Measurements from ENCODE around the gene CFAP92.

DNA sequence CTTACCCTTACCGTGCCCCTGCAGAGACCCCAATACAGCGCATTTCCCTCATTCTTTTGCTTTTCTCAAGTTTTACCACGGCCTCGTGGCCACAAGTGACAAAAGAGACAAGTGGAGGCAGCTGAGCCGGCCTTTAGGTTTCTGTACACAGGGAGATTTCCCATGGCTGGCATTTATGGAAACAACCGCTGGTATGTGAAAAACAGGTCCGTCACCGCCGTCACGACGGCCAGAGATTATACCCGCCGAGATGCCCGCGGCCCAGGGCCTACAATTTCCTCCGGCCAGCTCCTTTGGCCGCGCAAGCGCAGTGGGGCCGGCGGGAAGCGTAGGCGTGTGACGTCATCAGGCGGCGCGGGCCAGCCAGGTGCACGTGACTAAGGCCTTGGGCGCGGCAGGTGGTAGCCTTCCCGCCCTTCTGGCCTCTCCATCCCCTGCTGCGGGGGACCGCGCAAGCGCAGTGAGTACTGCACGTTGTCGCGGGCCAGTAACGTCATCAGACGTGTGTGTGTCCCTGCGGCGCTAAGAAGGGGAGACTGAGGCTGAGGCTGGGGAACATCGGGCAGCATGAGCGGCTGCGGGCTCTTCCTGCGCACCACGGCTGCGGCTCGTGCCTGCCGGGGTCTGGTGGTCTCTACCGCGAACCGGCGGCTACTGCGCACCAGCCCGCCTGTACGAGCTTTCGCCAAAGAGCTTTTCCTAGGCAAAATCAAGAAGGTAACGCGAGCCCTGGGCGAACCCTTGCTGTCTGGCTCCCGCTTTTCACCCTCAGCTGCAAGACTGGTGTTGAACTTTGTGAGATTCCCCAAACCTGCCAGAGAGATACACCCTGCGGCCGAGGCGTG, 114.5 kb downstream of the CFAP92 start, which contains the start of gene ACAD9:
- TF ChIP-seq, protein P1, sequence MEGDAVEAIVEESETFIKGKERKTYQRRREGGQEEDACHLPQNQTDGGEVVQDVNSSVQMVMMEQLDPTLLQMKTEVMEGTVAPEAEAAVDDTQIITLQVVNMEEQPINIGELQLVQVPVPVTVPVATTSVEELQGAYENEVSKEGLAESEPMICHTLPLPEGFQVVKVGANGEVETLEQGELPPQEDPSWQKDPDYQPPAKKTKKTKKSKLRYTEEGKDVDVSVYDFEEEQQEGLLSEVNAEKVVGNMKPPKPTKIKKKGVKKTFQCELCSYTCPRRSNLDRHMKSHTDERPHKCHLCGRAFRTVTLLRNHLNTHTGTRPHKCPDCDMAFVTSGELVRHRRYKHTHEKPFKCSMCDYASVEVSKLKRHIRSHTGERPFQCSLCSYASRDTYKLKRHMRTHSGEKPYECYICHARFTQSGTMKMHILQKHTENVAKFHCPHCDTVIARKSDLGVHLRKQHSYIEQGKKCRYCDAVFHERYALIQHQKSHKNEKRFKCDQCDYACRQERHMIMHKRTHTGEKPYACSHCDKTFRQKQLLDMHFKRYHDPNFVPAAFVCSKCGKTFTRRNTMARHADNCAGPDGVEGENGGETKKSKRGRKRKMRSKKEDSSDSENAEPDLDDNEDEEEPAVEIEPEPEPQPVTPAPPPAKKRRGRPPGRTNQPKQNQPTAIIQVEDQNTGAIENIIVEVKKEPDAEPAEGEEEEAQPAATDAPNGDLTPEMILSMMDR (IDR thresholded peaks at IDR 0.05), result no peak
- TF ChIP-seq POLR2A (IDR thresholded peaks at IDR 0.05), result peak; percentile 89 to 90

Measured in Peyer's patch (tissue), 4 donors.